Adrenal gland (tissue), 19 donors: ENCODE data around the gene HMGCS2. TPM values are rescaled to one million over a fixed set of nuclear protein-coding genes. Genes with fewer than 3 reads are reported as not detected.

Experiments used
- DNase-seq, 7 donors: peaks; one replicate each; pipeline ENCODE4 v3.0.0-alpha.2; 2019 to 2020
- H3K27ac ChIP-seq, 5 donors: fragments of 200-600 bp; sonication (generic) in 4 of 5; 1 replicate in 3 of 5; 2 replicates in 2 of 5; pipeline versions ENCODE4 v1.5.1 to v1.8.0; 2016 to 2020; ENCODE audit warnings: mild to moderate bottlenecking in 1 of 5
- H3K27me3 ChIP-seq: fragments of 200-600 bp; 2 replicates; pipeline ENCODE4 v1.8.0; 2021
- H3K36me3 ChIP-seq, 2 donors: fragments of 200-600 bp; replicated peaks in 1 of 2; 1 replicate in 1 of 2; 2 replicates in 1 of 2; pipeline versions ENCODE4 v1.5.1 to v1.8.0; 2018 to 2022
- H3K4me1 ChIP-seq, 2 donors: fragments of 200-600 bp; replicated peaks in 1 of 2; 1 replicate in 1 of 2; 2 replicates in 1 of 2; pipeline versions ENCODE4 v1.5.1 to v1.8.0; 2018 to 2021
- H3K4me3 ChIP-seq, 4 donors: fragments of 200-600 bp; sonication (generic) in 3 of 4; one replicate each; pipeline ENCODE4 v1.5.1; 2016 to 2018
- H3K9me3 ChIP-seq, 3 donors: fragments of 200-600 bp; sonication (generic) in 1 of 3; replicated peaks in 1 of 3; 1 replicate in 2 of 3; 2 replicates in 1 of 3; pipeline versions ENCODE4 v1.5.1 to v1.8.0; 2016 to 2021
- POLR2A ChIP-seq, 2 donors: fragments of 450-650 bp; IDR thresholded peaks; one replicate each; pipeline ENCODE4 v1.6.1; 2017; ENCODE audit warnings: antibody characterized with exemption in 2 of 2, mild to moderate bottlenecking in 2 of 2, moderate library complexity in 1 of 2
- WGBS, 4 donors: extraction: QIAGEN DNeasy Blood & Tissue Kit in 2 of 4; methylation state at CpG; one replicate each; pipeline versions ENCODE4 v1.1.5 to v1.1.7; 2013 to 2017; 5-methylcytosine and 5-hydroxymethylcytosine counted together
- intact Hi-C, 2 donors: fragments of 100-400 bp; cut with DNase I; formaldehyde crosslinking; loops; one replicate each; pipeline versions ENCODE4 v1.14.1 to v1.15.0; 2022 to 2023
- long read RNA-seq, 10 donors: library from polyadenylated mRNA in 3 of 10; unstranded in 2 of 10; stranded (forward) in 1 of 10; transcript quantifications; one replicate each; pipeline ENCODE4 v2.0.0 and lab custom pipeline, GENCODE V29; 2021 to 2026
- polyA plus RNA-seq, 3 donors: library from polyadenylated mRNA; stranded (reverse); fragments of 200-250 nt in 2 of 3; fragments of 350-450 nt in 1 of 3; fragmentation: Illumina TruSeq in 1 of 3; extraction: RNeasy Lipid Tissue Mini Kit (QIAGEN cat#74804) in 1 of 3; gene quantifications; one replicate each; pipeline ENCODE4 v1.2.3, GENCODE V29; 2013 to 2014
- total RNA-seq, 9 donors: library from RNA; depleted of rRNA in 4 of 9; stranded (reverse); fragments of >200 nt in 4 of 9; fragments of 120-200 nt in 1 of 9; fragmentation: NEBNext Ultra II Directional in 1 of 9; extraction: Animal tissue kit (Norgen Biotek cat#: 25700) in 1 of 9; gene quantifications; one replicate each; pipeline versions ENCODE4 v1.1.0 to v1.2.4, GENCODE V29; 2013 to 2023
- TF ChIP-seq, protein P1 (sequence below), 6 experiments: fragments of 450-650 bp in 4 of 6; fragments of 200-600 bp in 2 of 6; sonication (generic) in 1 of 6; IDR thresholded peaks; 1 replicate in 5 of 6; 2 replicates in 1 of 6; pipeline versions ENCODE4 v1.5.1 to v1.8.0; 2016 to 2021; ENCODE audit warnings: antibody characterized with exemption in 6 of 6, mild to moderate bottlenecking in 2 of 6, moderate library complexity in 1 of 6
- donor health status: healthy with polysubstance abuse.
- donor health status: Bipolar disorder and iron deficiency.
- donor health status: DM: yes; HTN: yes; CAD: no.
- donor health status: DM: no; HTN: no; CAD: no.
- donor health status: DM: no; HTN: no; CAD: no.
- donor health status: DM: yes; HTN: yes; CAD: no.

HMGCS2 gene
- total RNA-seq (under 1 TPM in 4 of 9 donors, not detected in 5; 0.34 to 0.68 (median 0.55) TPM), polyA plus RNA-seq (under 1 TPM; 0.30 to 0.33 (median 0.32) TPM)
- long read RNA-seq, donor 1: 0 reads
- long read RNA-seq, donor 2, partial matches to known transcripts: 0 of 1 reads
- long read RNA-seq, donor 2, other reads (novel, unspliced or antisense): 0 of 1 reads
- long read RNA-seq, donor 3: 0 reads
- long read RNA-seq, donor 4, partial matches to known transcripts: 0 of 1 reads
- long read RNA-seq, donor 4, other reads (novel, unspliced or antisense): 0 of 1 reads
- long read RNA-seq, donor 5: 0 reads
- long read RNA-seq, donor 6: 0 reads
- long read RNA-seq, donor 7: 0 reads
- long read RNA-seq, donor 8, transcript HMGCS2-201 (10 exons, 2,428 nt): major isoform, 6 of 6 reads
- long read RNA-seq, donor 8, partial matches to known transcripts: 0 of 6 reads
- long read RNA-seq, donor 8, other reads (novel, unspliced or antisense): 0 of 6 reads
- long read RNA-seq, donor 9: 0 reads
- long read RNA-seq, donor 10: 0 reads

DNA sequence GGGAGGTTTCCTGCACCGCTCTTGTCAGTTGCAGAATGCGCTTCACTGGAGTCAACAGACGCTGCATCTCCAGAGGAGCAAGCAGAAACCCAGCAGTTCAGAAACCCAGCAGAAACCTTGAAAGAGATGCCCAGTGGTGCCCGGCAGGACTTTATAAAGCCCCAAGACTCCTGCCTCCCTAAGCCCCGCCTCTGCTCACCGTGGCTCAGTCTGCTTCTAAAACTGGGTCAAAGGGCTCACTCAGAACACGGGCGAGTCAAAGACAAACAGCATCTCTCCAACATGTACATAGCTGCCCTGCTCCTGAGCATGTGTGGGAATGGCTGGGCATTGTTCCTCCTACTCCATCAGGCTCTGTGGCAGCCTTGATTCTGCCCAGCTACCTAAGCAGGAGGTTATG lies at the start of gene HMGCS2:
TSS of gene HMGCS2 (minus strand) at position 128 of the 400 bp plus-strand sequence. CDS start at position 67, 61 bp downstream.
- no peak for TF ChIP-seq POLR2A (IDR thresholded peaks at IDR 0.05)
- TF ChIP-seq, protein P1, sequence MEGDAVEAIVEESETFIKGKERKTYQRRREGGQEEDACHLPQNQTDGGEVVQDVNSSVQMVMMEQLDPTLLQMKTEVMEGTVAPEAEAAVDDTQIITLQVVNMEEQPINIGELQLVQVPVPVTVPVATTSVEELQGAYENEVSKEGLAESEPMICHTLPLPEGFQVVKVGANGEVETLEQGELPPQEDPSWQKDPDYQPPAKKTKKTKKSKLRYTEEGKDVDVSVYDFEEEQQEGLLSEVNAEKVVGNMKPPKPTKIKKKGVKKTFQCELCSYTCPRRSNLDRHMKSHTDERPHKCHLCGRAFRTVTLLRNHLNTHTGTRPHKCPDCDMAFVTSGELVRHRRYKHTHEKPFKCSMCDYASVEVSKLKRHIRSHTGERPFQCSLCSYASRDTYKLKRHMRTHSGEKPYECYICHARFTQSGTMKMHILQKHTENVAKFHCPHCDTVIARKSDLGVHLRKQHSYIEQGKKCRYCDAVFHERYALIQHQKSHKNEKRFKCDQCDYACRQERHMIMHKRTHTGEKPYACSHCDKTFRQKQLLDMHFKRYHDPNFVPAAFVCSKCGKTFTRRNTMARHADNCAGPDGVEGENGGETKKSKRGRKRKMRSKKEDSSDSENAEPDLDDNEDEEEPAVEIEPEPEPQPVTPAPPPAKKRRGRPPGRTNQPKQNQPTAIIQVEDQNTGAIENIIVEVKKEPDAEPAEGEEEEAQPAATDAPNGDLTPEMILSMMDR (IDR thresholded peaks at IDR 0.05): no peak
- intact Hi-C loops: no loop called here
- H3K27ac ChIP-seq: no peak within 1 kb of the TSS
- H3K36me3 ChIP-seq: no peaks in the 10 kb centered on the region
- no peaks in the 10 kb centered on the region for H3K4me1 ChIP-seq
- H3K27me3 ChIP-seq: peaks cover 6% of the 10 kb centered on the region
- 61 to 73% (median 68%) methylated on average over 5 to 8 of the region's 8 CpGs for WGBS, 4 donors
- no peak for DNase-seq
- H3K9me3 ChIP-seq: no peaks in the 10 kb centered on the region
- H3K4me3 ChIP-seq: no peak within 1 kb of the TSS

DNA sequence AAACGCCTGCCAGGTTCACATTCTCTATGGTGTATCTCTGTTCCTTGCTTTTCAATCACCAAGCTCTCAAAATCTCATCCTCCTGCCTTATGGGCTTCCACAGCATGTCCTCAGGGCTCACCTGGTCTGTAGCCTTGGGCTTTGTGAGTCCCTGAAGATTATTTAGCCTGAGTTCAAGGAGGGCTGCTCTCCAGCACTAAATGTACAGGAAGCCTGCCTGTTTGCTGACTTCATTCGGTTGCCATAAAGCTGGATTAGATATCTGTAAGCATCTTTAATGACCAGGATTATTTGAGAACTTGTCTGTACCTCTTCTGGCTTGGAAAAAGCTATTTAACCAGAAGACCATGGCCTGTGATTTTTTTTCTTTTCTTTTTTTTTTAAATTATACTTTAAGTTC lies 49.5 kb upstream of the HMGCS2 start:
- Histone ChIP-seq H3K36me3 (no peaks in the 10 kb centered on the region), H3K9me3 (no peaks in the 10 kb centered on the region), H3K27me3 (peaks cover 5% of the 10 kb centered on the region), H3K4me3 (no peak overlapping the region), H3K4me1 (no peaks in the 10 kb centered on the region), H3K27ac (no peak overlapping the region)
- WGBS, 4 donors: 82 to 88% (median 87%) methylated on average over 2 of the region's 2 CpGs
- DNase-seq: no peak
- intact Hi-C loops: no loop called here
- no peak for TF ChIP-seq POLR2A (IDR thresholded peaks at IDR 0.05)
- TF ChIP-seq, protein P1 (IDR thresholded peaks at IDR 0.05): no peak

DNA sequence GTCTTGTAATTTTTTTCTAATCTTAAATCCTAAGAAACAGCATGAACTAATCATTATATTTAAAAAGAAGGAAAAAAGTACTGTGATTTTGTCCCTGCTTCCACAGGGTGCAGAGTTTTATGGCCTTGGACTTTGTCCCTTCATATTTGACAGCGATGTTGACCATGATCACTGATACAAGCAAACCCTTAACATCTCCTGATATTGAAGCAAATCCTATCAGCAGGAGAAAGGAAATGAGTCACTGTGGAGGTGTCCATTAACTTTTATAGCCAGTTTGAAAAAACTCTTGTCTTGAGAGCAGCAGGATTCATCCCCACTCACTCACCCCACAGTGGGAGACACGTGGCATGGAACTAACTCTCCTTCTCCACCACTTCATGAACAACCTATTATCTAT lies 47.7 kb upstream of the HMGCS2 start:
- 53 to 66% (median 59%) methylated on average over 2 of the region's 2 CpGs for WGBS, 4 donors
- no peaks in the 10 kb centered on the region for H3K9me3 ChIP-seq
- no peak for TF ChIP-seq POLR2A (IDR thresholded peaks at IDR 0.05)
- TF ChIP-seq, protein P1 (IDR thresholded peaks at IDR 0.05): no peak

DNA sequence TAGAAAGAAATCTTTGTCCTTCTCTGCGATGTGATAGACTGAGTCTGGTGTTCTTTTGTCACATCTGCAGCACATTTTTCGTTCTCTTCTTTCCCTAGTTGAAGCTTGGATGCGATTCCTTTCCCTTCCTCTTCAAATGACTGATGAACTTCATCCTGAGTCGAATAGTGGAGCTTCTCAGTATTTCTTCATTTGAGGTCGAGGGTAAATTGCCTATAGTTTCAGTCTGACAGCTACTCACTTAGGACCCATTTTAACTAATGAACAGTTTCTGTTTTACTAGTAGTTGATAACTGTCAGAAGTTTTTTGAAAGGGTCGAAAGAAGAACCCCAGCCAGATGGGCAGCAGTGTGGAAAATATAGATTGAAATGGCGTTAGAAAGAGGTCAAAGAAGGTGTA lies 47.2 kb upstream of the HMGCS2 start:
- TF ChIP-seq POLR2A (IDR thresholded peaks at IDR 0.05): no peak
- TF ChIP-seq, protein P1 (IDR thresholded peaks at IDR 0.05): no peak
- Histone ChIP-seq H3K36me3 (no peaks in the 10 kb centered on the region), H3K27me3 (no peaks in the 10 kb centered on the region), H3K9me3 (no peaks in the 10 kb centered on the region), H3K4me3 (no peak overlapping the region), H3K27ac (no peak overlapping the region), H3K4me1 (no peaks in the 10 kb centered on the region)
- intact Hi-C loops: no loop called here
- WGBS, 4 donors: 73 to 80% (median 77%) methylated on average over 7 of the region's 7 CpGs
- no peak for DNase-seq

More for the DNA sequence above, 47.7 kb upstream of the HMGCS2 start:
- intact Hi-C loops: no loop called here
- H3K4me1 ChIP-seq: no peaks in the 10 kb centered on the region
- H3K27ac ChIP-seq: no peak overlapping the region
- H3K4me3 ChIP-seq: no peak overlapping the region
- DNase-seq: no peak
- no peaks in the 10 kb centered on the region for H3K27me3 ChIP-seq
- H3K36me3 ChIP-seq: no peaks in the 10 kb centered on the region
